ENCODE data around the gene SERPINE1. TPM values are rescaled to one million over a fixed set of nuclear protein-coding genes. Genes with fewer than 3 reads are reported as not detected.
A peak's percentile ranks its signal among the peaks of the same experiment; 100 is the strongest.

The SERPINE1 gene
- total and polyA plus RNA-seq, 2 donors (not counting 1 experiment from before 2014, with no cell fraction given): 167 to 1,153 TPM

DNA sequence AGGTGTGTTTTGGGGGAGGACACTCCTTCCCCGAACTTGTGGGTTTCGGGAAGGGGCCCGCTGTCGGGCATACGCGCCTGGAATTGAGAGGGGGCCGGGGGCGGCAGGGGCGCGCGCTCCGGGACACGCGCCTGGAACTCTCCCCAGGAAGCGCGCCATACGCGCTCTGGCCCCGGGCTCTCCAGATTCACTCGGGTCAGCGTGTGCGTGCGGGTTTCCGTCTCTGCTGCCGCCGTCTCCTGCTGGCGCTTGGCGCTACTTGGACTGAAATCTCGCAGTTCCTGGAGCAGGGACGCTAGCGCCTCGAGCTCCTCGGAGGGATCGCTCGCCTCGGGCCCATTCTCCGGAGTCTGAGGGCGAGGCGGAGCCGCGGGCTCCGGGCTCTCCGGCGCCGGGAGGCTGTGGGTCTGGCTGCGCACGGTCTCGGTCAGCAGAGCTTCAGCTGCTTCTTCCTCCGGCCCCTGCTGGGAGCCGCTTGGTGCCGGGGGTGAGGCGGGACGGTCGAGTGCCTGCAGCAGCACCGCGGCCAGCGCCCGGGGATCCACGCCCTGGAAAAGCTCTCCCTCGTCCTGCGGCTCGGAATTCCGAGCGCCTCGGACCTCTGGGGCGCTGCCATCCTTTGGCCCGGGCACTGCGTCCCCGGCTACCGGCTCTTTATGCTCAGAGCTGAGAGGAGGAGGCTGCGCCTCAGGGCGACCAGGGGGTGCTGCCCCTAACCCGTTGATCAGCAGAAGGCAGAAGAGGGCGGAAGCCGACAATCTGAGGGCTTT lies 37.4 kb downstream of the SERPINE1 start:
- H3K9ac ChIP-seq (ENCODE audit: insufficient read depth, low read length): no peak overlapping the region
- no peaks in the 10 kb centered on the region for H3K79me2 ChIP-seq (ENCODE audit: control insufficient read depth, insufficient read depth, low read length)
- H3K27me3 ChIP-seq (ENCODE audit: control insufficient read depth, insufficient read depth, low read length): peaks cover 28% of the 10 kb centered on the region
- no peaks in the 10 kb centered on the region for H3K9me3 ChIP-seq (ENCODE audit: control insufficient read depth, insufficient read depth, low read depth, low read length)
- peaks cover 7% of the 10 kb centered on the region for H3K36me3 ChIP-seq (ENCODE audit: control insufficient read depth, insufficient read depth, low read length)
- TF ChIP-seq, protein P1, sequence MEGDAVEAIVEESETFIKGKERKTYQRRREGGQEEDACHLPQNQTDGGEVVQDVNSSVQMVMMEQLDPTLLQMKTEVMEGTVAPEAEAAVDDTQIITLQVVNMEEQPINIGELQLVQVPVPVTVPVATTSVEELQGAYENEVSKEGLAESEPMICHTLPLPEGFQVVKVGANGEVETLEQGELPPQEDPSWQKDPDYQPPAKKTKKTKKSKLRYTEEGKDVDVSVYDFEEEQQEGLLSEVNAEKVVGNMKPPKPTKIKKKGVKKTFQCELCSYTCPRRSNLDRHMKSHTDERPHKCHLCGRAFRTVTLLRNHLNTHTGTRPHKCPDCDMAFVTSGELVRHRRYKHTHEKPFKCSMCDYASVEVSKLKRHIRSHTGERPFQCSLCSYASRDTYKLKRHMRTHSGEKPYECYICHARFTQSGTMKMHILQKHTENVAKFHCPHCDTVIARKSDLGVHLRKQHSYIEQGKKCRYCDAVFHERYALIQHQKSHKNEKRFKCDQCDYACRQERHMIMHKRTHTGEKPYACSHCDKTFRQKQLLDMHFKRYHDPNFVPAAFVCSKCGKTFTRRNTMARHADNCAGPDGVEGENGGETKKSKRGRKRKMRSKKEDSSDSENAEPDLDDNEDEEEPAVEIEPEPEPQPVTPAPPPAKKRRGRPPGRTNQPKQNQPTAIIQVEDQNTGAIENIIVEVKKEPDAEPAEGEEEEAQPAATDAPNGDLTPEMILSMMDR (conservative IDR thresholded peaks at IDR 0.05 in 1 of 2, IDR thresholded peaks at IDR 0.05 in 1 of 2; ENCODE audit: low read depth in 1 of 2, low read length in 2 of 2): no peak
- peak; percentile 85 for TF ChIP-seq EZH2 (IDR thresholded peaks at IDR 0.05; ENCODE audit: low read length, missing control alignments)
- peaks cover 2% of the 10 kb centered on the region for H4K20me1 ChIP-seq (ENCODE audit: control insufficient read depth, extremely low read depth, insufficient read depth, low read length)
- DNase-seq (ENCODE audit: low read depth in 2 of 2): peak; percentile 61 to 73
- no peak overlapping the region for H3K27ac ChIP-seq (ENCODE audit: insufficient read depth, low read length)
- H3K4me2 ChIP-seq (ENCODE audit: extremely low read depth, insufficient read depth, low read length): peak overlapping the region; percentile 85
- H2AFZ ChIP-seq (ENCODE audit: low read length): no peak overlapping the region
- H3K4me1 ChIP-seq (ENCODE audit: control insufficient read depth, extremely low read depth, insufficient read depth, low read length): peaks cover 16% of the 10 kb centered on the region
- H3K4me3 ChIP-seq (replicated peaks in 1 of 4; ENCODE audit: control extremely low read depth in 1 of 4, insufficient read depth in 1 of 4, low read depth in 3 of 4, low read length in 4 of 4): peak overlapping the region in 2 of 4 experiments; percentile 9 to 23

DNA sequence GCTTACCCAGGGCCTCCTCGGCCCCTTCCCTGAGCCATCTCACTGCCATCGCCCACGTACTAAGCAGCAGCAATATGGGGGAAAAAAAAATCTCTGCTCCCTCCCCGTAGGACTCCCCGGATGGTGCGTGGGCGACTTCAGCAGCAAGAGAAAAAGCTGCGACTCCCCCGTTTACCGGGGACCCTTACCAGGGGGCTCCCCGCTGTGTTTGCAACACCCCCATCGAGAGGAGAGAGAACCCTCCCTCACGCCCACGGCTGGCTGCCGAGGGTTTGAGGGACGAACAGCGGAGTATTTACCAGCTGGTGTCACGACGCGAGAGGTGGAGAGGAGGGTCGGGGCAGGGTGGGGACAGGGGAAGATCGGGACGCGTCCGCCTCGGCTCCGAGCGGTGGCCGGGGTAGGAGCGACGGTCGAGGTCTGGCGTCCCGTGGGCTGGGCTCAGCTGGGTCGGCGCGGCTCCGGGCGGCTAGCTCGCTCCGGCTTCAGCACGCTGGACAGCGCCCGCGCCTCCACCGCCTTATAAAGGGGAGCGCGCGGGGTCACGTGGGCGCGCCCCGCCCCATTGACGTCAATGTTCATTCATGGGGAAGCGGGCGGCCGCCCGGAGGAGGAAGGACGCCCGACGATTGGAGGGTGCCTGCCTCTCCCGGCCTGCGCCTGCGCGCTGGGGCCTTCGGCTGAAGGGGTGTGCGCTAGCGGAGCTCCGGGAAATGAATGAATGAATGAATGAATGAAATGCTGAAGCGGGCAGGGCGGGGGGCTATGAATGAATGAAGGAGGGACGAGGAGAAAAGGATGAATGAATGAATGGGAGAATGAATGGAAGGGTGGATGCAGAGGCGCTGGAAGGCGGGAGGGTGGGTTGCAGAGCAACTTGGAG lies 38.4 kb downstream of the SERPINE1 start, which contains the start of gene VGF:
Gene VGF, minus strand, starts transcription at position 495 of the 883 bp plus-strand sequence. CDS start 726 bp downstream, outside the sequence.
- Histone ChIP-seq H3K27ac (ENCODE audit: insufficient read depth, low read length) (no peak within 1 kb of the TSS), H2AFZ (ENCODE audit: low read length) (no peak within 1 kb of the TSS), H3K27me3 (ENCODE audit: control insufficient read depth, insufficient read depth, low read length) (peaks cover 32% of the 10 kb centered on the region)

More for the DNA sequence above, 38.4 kb downstream of the SERPINE1 start, which contains the start of gene VGF:
- TF ChIP-seq, protein P1 (conservative IDR thresholded peaks at IDR 0.05 in 1 of 2, IDR thresholded peaks at IDR 0.05 in 1 of 2; ENCODE audit: low read depth in 1 of 2, low read length in 2 of 2): no peak
- TF ChIP-seq EZH2 (IDR thresholded peaks at IDR 0.05; ENCODE audit: low read length, missing control alignments): no peak
- DNase-seq (ENCODE audit: low read depth in 2 of 2): peak; percentile 89 to 92
- Histone ChIP-seq H3K36me3 (ENCODE audit: control insufficient read depth, insufficient read depth, low read length) (peaks cover 2% of the 10 kb centered on the region), H3K4me3 (replicated peaks in 1 of 4; ENCODE audit: control extremely low read depth in 1 of 4, insufficient read depth in 1 of 4, low read depth in 3 of 4, low read length in 4 of 4) (peak within 1 kb of the TSS; percentile 16 to 51 (median 30)), H3K4me1 (ENCODE audit: control insufficient read depth, extremely low read depth, insufficient read depth, low read length) (peaks cover 20% of the 10 kb centered on the region), H4K20me1 (ENCODE audit: control insufficient read depth, extremely low read depth, insufficient read depth, low read length) (peaks cover 2% of the 10 kb centered on the region), H3K79me2 (ENCODE audit: control insufficient read depth, insufficient read depth, low read length) (no peaks in the 10 kb centered on the region), H3K9ac (ENCODE audit: insufficient read depth, low read length) (peak within 1 kb of the TSS; percentile 16), H3K4me2 (ENCODE audit: extremely low read depth, insufficient read depth, low read length) (peak within 1 kb of the TSS; percentile 85), H3K9me3 (ENCODE audit: control insufficient read depth, insufficient read depth, low read depth, low read length) (no peaks in the 10 kb centered on the region)
